NOMO-1 treated with DMSO at 0.1 percent for 48 hours (cell line): ENCODE results near the gene MS4A3.
"Not testable (repeated sequence)": the region's sequence is repeated elsewhere in the genome, so short reads cannot be mapped to it uniquely, and the experiment has no call there.

ENCODE experiments used
- DNase-seq: peaks from one replicate; lab custom pipeline; 2025; ENCODE audit not compliant: unreplicated experiment; lab: John Stamatoyannopoulos, UW

The MS4A3 gene, protein sequence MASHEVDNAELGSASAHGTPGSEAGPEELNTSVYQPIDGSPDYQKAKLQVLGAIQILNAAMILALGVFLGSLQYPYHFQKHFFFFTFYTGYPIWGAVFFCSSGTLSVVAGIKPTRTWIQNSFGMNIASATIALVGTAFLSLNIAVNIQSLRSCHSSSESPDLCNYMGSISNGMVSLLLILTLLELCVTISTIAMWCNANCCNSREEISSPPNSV

DNA sequence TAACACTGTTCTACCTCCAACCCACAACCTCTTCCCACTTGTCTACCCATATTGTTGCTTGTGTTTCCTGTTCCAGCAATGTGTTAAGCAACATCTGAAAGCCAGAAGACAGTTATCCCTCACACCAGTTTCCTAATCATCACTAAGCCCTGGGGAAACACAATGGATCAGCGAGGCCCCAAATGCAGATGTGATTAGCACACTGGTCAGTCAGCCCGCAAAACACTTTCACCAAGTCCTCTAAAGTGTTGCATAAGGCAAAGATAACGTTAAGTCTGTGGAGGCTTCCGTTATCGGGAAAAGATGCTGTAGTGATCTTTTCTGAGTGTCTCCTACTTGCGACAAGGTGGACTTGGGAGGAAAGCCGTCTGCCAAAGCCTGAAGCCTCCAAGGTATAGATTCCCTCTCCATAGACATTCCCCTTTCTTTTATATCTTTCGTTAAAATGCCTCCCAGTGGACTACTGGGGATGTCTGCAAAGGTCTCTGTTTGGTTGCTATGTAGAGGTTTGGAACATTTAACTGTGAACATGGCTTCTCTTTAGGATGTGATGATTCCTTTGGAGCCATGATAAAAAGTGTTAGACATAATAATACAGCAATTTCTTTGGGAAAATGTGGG is at the start of gene MS4A3:
Gene MS4A3, plus strand, starts transcription at position 317 of the 621 bp plus-strand sequence. CDS start 4,496 bp downstream, outside the sequence.
- DNase-seq = peak; percentile 85

DNA sequence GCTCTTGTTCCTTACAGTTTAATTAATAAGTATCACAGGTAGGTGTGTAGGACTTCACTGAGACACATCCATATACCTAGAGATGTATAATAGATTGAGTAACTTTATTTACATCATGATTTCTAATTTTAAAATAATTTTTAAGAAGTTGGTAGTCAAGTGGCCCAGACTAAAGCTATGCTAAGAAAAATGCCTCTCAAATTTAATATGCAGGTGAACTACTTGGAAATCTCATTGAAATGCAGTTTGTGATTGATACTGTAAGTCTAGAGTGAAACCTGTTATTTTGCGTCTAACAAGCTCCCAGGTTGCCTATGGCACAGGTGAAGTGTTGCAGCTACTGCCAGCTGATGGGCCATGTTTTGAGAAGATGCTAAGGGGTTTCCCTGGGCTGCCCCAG is 39.6 kb upstream of the MS4A3 start, which contains the start of gene OOSP4B:
Gene OOSP4B, plus strand, starts transcription at position 301 of the 400 bp plus-strand sequence.
- no peak for DNase-seq

DNA sequence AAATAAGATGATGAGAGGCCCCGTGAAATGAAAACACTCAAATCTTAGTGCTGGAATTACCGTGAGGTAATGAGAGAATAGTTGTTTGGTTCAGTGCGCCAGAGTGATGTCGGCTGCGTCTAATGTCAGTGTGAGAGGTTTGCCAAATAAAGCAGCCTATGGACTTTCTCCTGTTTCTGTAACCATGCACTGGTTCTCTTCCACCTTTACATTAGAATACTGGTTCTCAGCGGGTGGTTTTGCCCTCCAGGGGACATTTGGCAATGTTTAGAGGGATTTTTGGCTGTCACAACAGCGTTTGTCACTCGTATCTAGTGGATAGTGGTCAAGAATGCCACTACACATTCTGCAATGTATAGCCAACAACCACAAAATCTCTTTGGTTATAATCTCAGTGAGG is 38.4 kb upstream of the MS4A3 start:
- DNase-seq = no peak

DNA sequence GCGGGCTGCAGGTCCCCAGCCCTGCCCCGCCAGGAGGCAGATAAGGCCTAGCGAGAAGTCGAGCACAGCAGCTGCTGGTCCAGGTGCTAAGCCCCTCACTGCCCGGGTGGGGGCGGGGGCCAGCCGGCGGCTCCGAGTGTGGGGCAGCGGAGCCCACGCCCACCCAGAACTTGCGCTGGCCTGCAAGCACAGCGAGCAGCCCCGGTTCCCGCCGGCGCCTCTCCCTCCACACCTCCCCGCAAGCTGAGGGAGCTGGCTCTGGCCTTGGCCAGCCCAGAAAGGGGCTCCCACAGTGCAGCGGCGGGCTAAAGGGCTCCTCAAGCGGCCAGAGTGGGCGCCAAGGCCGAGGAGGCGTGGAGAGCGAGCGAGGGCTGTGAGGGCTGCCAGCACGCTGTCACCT is 36.1 kb upstream of the MS4A3 start:
- not testable (repeated sequence) for DNase-seq

DNA sequence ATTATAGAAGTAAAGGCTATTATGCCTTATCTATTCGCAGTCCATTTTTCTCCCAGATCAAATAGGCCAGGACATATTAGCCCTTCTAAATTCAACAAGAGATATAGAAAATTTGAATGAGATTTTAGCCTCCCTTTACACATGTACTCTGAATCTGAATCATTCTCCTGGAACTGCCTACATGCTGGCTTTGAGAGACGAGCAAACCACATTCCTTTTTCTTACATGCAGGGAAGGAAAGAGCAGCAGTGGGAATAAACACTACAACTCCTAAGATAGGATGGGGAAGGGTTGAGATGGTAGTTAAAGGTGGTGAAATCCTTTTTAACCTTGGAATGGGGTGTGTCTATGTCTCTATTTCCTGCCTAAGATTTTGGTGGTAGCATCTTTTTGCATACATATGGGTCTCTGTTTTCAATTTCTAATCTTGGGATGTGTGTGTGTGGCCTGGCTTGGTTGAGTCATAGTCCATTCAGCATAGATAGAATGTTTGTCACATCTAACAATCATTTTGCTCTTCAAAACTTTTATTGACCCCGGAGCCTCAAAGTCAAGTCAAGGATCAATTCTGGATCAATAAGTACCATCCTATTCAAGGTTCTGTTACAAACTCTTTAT is 27.3 kb upstream of the MS4A3 start:
- DNase-seq = no peak

DNA sequence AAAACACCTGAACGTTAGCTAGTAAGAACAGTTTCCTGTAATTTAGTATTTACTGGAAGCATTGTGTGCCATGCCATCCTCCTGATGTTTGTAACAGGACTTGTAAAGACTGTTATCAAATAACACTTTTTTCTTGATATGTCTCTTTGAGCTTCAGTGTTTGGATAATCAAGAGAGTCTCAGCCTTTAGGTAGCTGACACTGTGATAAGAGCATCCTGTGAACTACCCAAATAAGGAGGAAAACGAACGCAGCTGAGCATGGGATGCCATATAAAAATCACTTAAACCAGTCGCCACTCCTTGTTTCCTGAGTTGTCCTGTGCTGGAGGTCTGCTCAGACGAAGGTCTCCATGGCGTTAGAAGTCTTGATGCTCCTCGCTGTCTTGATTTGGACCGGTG is 16.4 kb upstream of the MS4A3 start, which contains the start of gene OOSP2:
Gene OOSP2, plus strand, starts transcription at position 301 of the 400 bp plus-strand sequence. Its CDS starts 51 bp downstream, at position 352.
- no peak for DNase-seq

DNA sequence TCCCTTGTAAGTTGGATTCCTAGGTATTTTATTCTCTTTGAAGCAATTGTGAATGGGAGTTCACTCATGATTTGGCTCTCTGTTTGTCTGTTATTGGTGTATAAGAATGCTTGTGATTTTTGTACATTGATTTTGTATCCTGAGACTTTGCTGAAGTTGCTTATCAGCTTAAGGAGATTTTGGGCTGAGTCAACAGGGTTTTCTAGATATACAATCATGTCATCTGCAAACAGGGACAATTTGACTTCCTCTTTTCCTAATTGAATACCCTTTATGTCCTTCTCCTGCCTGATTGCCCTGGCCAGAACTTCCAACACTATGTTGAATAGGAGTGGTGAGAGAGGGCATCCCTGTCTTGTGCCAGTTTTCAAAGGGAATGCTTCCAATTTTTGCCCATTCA is 6.0 kb upstream of the MS4A3 start:
- DNase-seq = not testable (repeated sequence)

DNA sequence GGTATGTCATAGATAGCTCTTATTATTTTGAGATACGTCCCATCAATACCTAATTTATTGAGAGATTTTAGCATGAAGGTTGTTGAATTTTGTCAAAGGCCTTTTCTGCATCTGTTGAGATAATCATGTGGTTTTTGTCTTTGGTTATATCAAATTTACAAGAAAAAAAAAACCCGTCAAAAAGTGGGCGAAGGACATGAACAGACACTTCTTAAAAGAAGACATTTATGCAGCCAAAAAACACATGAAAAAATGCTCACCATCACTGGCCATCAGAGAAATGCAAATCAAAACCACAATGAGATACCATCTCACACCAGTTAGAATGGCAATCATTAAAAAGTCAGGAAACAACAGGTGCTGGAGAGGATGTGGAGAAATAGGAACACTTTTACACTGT is 5.6 kb upstream of the MS4A3 start:
- not testable (repeated sequence) for DNase-seq

DNA sequence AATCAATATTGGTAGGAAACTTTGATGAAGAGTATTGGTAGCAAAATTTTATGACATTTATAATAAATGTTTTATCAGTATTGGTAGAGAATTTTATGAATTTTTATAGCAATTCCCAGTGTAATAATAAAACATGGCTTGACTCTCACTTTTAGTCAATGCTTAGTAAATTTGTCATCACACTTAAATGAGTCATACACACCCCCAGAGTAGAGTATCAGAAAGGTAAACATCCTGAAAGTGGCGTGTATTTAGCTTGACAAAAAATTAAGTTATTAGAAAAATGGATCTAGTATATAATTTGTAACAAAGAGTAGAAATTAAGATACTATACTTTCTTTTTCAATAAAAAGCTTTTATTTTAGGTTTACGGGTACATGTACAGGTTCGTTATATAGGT is 2.6 kb downstream of the MS4A3 start:
- DNase-seq = no peak

DNA sequence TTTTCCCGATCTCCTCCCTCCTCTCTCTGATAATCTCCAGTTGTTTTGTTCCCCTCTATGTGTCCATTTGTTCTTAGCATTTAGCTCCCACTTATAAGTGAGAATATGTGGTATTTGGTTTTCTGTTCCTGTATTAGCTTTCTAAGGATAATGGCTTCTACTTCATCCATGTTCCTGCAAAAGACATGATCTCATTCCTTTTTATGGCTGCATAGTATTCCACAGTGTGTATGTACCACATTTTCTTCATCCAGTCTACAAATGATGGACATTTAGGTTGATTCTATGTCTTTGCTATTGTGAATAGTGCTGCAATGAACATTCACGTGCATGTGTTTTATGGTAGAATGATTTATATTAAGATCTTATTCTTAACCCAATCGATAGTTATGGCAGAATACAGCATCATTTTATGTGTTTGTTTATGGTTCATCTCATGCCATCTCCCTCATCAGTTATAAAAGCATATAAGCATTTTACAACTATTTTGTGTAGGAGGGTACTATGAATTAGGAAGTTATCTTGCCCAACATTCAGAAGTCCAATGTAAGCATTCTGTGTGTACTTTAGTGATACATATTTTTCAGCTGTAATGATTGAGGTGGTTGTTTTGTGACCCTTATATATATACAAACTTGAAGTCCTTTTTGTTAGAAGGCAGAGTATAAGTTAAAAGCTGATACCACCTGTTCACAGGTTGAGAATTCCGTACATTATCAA is 3.2 kb downstream of the MS4A3 start:
- DNase-seq = no peak

DNA sequence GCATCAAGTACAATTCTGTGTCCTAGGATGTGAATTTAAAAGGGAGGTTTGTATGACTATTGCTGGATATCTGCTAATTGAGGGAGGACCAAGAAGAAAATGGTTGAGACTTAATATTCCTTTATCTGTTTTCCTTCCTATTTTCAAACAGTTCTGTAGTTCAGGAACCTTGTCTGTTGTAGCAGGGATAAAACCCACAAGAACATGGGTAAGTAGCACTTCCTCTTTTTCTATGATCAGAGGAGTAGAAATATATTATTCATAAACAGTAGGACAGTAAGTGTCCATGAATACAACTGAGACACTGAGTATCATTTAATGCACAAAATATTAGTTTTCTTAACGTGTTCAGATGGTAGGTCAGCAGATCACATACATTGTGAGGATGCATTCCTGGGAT is 7.6 kb downstream of the MS4A3 start:
- peak; percentile 76 for DNase-seq

DNA sequence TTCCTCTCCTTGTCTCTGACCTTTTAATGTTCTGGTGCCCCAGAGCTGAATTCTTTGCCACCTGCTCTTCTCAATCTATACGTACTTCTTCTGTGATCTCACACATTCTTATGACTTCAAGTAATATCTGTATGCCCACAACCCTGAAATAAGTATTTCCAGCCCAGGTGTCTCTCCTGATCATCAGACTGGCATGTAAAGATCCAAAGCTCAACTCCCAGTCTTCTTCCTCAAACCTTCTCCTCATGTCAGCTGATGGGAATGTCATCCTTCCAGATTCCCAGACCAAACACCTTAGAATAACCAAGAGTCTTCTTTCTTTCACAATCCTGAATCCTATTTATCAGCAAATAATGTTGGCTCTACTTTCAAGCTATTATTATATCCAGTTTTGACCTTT is 9.3 kb downstream of the MS4A3 start:
- DNase-seq = no peak

DNA sequence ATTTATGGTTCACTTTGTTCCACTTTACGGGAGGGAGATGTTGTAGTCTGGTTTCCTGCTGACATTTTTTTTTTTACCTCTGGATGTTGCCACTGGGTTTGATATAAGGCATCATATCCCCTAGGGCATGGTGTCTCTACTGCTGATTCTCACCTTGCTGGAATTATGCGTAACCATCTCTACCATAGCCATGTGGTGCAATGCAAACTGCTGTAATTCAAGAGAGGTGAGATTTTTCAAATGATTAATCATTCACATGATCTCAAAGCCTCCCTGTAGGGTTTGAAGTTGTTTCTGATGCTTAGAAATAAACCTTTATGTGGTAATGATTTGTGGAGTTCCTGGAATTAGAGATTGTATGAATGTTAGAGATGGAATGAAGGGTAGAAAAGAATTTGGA is 13.0 kb downstream of the MS4A3 start:
- DNase-seq = no peak

DNA sequence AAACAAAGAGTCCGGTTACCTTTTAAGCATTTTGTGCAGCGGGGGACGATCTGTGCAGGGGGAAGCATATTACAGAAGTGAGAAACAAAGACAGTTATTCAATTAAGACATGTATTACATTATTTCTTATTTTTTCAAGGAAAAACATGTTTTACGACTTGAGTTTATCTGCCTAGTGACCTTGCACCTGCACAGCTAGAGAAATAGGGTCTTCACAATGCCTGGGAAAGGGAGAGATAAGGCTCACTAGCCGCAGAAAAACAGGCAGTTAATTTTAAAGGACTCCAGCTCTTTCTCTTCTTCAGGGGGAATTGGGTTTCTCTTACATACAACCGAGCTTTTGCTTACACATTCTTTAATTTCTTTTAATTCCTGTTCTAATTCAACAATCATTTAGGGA is 15.2 kb downstream of the MS4A3 start:
- DNase-seq = not testable (repeated sequence)

DNA sequence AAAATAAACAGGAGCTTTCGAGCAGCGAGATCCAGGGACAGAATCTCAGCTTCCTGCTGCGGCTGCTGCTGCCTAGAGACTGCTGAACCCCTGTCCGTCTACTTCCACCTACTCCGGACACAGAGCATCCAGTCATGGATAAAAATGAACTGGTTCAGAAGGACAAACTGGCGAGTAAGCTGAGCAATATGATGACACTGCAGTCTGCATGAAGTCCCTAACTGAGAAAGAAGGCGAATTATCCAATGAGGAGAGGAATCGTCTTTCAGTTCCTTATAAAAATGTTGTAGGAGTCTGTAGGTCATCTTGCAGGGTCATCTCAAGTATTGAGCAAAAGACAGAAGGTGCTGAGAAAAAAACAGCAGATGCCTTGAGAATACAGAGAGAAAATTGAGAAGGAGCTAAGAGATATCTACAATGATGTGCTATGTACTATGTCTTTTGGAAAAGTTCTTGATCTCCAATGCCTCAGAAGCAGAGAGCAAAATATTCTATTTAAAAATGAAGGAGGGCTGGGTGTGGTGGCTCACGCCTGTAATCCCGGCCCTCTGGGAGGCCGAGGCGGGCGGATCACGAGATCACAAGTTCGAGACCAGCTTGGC is 20.9 kb downstream of the MS4A3 start:
- no peak for DNase-seq

DNA sequence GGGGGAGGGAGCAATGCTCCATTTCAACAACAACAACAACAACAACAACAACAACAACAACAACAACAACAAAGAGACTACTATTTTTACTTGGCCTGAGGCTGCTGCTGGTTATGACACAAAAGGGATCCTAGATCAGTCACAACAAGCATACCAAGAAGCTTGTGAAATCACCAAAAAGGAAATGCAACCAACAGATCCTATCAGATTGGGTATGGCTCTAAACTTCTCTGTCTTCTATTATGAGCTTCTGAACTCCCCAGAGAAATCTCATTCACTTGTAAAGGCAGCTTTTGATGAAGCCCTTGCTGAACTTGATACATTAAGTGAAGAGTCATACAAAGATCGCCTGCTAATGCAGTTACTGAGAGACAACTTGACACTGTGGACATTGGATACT is 21.5 kb downstream of the MS4A3 start:
- peak; percentile 43 for DNase-seq

DNA sequence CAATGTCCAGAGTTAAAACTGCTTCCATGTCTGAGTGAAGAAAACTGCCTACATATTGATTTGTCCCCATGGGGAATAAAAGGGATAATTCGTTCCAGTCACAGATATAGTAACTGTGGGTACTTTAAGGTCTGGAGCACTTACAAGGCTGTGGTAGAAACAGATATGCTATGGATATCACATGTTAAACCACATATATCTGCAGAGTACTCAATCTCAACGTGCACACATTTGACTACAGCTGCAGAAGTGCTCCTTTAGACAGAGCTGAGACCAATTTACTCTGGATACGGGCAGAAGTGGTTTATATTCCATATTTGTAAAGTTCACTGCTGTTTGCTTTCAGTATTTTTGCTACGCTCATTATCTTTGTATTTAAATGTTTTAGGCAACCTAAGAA is 22.3 kb downstream of the MS4A3 start:
- no peak for DNase-seq

DNA sequence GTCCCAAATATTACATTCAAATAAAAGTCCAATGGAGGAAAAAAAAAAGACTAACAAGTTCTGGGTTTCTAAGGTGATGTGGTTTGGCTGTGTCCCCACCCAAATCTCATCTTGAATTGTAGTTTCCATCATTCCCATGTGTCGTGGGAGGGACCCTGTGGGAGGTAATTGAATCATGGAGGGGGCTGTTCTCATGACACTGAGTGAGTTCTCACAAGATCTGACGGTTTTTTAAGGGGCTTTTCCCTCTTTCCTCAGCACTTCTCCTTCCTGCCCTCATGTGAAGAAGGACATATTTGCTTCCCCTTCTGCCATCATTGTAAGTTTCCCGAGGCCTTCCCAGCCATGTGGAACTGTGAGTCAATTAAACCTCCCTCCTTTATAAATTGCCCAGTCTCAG is 24.1 kb downstream of the MS4A3 start:
- no peak for DNase-seq

DNA sequence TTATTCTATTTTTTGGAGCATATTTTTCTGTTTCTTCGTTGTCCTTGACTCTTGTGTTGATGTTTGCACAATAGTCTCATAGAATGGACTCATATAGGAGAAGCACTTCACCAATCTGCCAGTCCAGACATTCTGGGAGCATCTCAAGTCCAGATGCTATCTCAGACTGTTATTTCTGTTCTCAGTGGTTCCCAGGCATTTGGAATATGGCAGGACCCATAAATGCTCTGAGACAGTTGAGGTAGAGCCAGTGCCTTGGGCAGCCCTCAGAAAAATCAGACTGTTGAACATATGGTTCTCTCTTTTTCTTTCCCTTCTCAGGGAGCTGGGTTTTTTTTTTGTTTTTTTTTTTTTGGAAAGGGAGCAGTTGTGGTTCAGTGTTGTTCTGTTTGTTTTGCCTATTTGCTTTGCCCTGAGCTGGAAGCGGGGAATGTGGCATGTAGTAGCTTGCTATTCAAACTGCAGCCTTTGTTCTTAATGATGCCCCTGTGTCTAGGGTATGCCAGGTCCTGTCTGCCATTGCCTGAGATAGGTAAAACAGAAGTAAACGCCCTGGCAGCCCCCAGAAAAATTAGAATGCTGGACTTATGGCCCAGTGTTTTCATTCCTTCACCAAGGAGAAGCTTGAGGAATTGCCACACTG is 28.3 kb downstream of the MS4A3 start:
- DNase-seq = no peak

DNA sequence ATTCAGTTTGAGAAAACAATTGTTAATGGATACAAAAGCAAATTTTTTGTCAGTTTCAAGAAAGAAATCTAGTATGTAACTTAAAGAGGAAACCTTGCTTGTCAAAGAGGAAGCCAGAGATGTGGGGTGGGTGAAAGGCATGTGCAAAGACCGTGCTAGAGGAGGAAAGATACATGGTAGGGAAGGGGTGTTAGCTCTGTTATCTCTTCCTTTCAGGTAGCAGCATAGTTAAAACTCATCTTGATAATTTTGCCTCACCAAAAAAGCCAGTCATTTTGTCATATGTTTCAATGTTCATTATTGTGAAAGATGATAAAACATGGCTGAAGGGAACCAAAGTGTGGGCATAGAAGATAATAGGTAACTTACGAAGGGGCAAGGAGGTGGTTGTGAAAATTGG is 29.4 kb downstream of the MS4A3 start:
- no peak for DNase-seq

DNA sequence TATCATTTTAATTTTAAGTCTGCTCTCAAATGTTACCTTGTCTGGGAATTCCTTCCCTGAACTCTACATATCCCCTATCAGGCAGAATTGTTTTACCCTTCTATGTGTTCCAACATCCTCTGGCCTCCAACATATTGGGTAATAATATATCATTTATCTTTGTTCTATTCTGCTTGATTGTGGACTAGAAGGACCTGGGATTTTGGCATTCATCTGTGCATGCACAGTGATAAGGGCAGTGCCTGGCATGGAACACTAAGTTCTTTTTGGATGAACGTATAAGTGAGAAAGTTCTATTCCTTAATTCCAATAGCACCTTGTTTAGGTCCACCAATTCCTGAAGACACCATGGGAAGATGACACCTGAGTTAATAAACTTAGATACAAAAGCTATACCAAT is 30.8 kb downstream of the MS4A3 start:
- DNase-seq = no peak
